ENCODE results near the gene ANGEL2.

DNA sequence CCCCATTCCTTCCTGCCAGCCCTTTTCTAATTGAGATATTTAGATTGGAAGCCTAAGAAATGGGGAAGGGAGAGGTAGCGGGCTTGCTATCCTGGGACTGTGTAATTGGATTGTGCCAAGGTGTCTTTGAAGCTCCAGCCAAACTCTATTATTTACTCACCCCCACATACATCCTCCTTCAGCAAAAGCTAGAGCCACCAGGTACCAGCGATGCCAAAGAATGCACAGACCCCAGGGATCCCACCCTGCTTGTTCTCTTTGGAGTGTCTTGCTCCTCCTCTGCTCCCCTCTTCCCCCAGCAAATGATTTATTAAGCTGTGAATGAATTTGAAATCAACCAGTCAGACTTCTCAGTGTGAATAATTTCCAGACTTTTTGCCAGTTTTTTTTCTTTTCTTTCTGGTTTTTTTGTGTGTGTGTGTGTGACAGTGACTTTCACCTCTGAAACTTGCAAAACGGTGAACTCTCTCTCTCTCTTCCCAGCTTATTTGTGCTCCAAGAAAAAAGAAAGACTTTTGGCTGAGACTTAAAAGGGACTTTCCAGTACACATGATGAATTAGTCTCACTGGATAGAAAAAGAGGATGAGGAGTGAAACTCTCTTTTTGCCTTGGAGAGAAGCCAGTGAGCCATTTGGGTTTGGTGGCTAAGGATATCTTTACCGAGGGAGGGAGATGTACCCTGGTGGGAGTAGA, 63.6 kb downstream of the ANGEL2 start:
- TF ChIP-seq CBX3 (IDR thresholded peaks at IDR 0.05; ENCODE audit: low read depth) (no peak), POLR2A (IDR thresholded peaks at IDR 0.05; ENCODE audit: borderline replicate concordance, extremely low read depth, insufficient read depth, insufficient read length) (no peak), SIN3A (IDR thresholded peaks at IDR 0.05; ENCODE audit: low read depth) (no peak)

Data from HCT116 (cell line).